ENCODE data around the gene BCL7C. TPM values are rescaled to one million over a fixed set of nuclear protein-coding genes. Genes with fewer than 3 reads are reported as not detected.

The BCL7C gene
- total and polyA plus RNA-seq, 2 of the 13 experiments (the other 11 are each of a cell fraction or from before 2014, with no cell fraction given), result 17.7 to 33.8 TPM

DNA sequence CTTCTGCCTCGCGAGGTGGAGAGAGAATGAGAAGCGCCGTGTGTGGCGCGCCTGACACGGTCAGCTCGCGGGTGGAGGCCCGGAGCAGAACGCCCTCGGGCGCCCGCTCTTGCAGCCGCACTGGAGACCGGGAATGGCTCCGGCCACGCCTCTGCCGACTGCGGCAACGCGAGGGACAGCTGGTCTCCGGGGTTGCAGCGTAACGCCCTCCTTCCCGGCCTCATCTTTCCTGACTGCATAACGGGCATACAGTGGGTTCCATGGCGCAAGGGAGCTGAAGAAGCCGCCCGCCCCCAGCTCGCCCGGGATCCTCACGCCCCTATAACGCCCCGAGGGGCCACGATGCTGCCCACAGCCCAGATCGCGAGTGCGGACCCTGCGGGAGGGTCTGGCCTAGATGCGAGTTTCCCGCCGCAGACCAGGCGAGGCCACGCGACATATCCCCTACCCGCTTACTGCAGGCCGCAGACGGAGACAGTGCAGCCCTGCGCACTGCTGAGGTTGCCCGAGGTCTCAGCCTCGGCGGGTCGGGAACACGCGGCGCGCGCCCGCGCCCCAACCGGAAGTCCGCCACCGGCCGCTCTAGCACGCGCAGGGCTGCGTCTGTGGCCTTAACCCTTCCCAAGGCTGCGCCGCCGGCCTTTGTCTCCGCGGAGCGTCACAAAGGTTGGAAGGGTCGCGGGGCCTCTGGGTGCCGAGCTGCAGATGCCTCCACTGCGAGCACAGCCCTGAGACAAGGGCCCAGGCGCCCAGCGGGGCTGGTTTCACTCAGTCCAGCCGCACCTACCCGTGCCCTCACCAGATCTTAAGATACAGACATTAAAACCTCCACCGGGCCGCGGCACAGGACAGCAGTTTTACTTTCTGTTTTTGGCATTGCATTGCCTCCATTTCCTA lies 18.8 kb downstream of the BCL7C start (continued):
- TF ChIP-seq RBAK (CRISPR knock-in tag; IDR thresholded peaks at IDR 0.05), result peak; percentile 34
- TF ChIP-seq POLR2AphosphoS5 (IDR thresholded peaks at IDR 0.05; ENCODE audit: low read depth, low read length), result peak; percentile 99
- peak; percentile 99 for TF ChIP-seq U2AF1 (optimal IDR thresholded peaks at IDR 0.05; ENCODE audit: low read depth, low read length)
- peak; percentile 91; the same call in 1 of the 2 replicates for TF ChIP-seq ZNF766 (CRISPR knock-in tag; IDR thresholded peaks at IDR 0.05; ENCODE audit: borderline replicate concordance)
- peak; percentile 99 for TF ChIP-seq PHF8 (CRISPR knock-in tag; IDR thresholded peaks at IDR 0.05)
- peak; percentile 99 for TF ChIP-seq SALL2 (CRISPR knock-in tag; IDR thresholded peaks at IDR 0.05)
- TF ChIP-seq, protein P1, sequence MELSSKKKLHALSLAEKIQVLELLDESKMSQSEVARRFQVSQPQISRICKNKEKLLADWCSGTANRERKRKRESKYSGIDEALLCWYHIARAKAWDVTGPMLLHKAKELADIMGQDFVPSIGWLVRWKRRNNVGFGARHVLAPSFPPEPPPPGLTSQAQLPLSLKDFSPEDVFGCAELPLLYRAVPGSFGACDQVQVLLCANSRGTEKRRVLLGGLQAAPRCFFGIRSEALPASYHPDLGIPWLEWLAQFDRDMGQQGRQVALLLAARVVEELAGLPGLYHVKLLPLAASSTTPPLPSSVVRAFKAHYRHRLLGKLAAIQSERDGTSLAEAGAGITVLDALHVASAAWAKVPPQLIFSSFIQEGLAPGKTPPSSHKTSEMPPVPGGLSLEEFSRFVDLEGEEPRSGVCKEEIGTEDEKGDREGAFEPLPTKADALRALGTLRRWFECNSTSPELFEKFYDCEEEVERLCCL (CRISPR knock-in tag; IDR thresholded peaks at IDR 0.05; ENCODE audit: borderline replicate concordance), result peak; percentile 97
- TF ChIP-seq, protein P2, sequence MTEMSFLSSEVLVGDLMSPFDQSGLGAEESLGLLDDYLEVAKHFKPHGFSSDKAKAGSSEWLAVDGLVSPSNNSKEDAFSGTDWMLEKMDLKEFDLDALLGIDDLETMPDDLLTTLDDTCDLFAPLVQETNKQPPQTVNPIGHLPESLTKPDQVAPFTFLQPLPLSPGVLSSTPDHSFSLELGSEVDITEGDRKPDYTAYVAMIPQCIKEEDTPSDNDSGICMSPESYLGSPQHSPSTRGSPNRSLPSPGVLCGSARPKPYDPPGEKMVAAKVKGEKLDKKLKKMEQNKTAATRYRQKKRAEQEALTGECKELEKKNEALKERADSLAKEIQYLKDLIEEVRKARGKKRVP (CRISPR knock-in tag; IDR thresholded peaks at IDR 0.05), result peak in 1 of 2 experiments; percentile 75; a peak in 2 of 4 replicates
- TF ChIP-seq ZBTB7B (CRISPR knock-in tag; IDR thresholded peaks at IDR 0.05), result peak; percentile 94
- TF ChIP-seq, protein P3, sequence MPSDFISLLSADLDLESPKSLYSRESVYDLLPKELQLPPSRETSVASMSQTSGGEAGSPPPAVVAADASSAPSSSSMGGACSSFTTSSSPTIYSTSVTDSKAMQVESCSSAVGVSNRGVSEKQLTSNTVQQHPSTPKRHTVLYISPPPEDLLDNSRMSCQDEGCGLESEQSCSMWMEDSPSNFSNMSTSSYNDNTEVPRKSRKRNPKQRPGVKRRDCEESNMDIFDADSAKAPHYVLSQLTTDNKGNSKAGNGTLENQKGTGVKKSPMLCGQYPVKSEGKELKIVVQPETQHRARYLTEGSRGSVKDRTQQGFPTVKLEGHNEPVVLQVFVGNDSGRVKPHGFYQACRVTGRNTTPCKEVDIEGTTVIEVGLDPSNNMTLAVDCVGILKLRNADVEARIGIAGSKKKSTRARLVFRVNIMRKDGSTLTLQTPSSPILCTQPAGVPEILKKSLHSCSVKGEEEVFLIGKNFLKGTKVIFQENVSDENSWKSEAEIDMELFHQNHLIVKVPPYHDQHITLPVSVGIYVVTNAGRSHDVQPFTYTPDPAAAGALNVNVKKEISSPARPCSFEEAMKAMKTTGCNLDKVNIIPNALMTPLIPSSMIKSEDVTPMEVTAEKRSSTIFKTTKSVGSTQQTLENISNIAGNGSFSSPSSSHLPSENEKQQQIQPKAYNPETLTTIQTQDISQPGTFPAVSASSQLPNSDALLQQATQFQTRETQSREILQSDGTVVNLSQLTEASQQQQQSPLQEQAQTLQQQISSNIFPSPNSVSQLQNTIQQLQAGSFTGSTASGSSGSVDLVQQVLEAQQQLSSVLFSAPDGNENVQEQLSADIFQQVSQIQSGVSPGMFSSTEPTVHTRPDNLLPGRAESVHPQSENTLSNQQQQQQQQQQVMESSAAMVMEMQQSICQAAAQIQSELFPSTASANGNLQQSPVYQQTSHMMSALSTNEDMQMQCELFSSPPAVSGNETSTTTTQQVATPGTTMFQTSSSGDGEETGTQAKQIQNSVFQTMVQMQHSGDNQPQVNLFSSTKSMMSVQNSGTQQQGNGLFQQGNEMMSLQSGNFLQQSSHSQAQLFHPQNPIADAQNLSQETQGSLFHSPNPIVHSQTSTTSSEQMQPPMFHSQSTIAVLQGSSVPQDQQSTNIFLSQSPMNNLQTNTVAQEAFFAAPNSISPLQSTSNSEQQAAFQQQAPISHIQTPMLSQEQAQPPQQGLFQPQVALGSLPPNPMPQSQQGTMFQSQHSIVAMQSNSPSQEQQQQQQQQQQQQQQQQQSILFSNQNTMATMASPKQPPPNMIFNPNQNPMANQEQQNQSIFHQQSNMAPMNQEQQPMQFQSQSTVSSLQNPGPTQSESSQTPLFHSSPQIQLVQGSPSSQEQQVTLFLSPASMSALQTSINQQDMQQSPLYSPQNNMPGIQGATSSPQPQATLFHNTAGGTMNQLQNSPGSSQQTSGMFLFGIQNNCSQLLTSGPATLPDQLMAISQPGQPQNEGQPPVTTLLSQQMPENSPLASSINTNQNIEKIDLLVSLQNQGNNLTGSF (CRISPR knock-in tag; IDR thresholded peaks at IDR 0.05), result peak; percentile 93
- peak; percentile 98 for TF ChIP-seq ZNF670 (CRISPR knock-in tag; IDR thresholded peaks at IDR 0.05; ENCODE audit: borderline replicate concordance)
- TF ChIP-seq ZSCAN21 (CRISPR knock-in tag; IDR thresholded peaks at IDR 0.05; ENCODE audit: borderline replicate concordance), result peak; percentile 98
- TF ChIP-seq NR1H2 (CRISPR knock-in tag; IDR thresholded peaks at IDR 0.05; ENCODE audit: borderline replicate concordance, low read depth), result no peak; the same call in none of the 2 replicates
- TF ChIP-seq CHD2 (IDR thresholded peaks at IDR 0.05; ENCODE audit: low read depth, low read length), result 0 out of 2 replicates have a peak, but pooled peaks have one; percentile 31
- TF ChIP-seq SPEN (CRISPR knock-in tag; IDR thresholded peaks at IDR 0.05; ENCODE audit: low read depth), result peak; percentile 98
- TF ChIP-seq, protein P4, sequence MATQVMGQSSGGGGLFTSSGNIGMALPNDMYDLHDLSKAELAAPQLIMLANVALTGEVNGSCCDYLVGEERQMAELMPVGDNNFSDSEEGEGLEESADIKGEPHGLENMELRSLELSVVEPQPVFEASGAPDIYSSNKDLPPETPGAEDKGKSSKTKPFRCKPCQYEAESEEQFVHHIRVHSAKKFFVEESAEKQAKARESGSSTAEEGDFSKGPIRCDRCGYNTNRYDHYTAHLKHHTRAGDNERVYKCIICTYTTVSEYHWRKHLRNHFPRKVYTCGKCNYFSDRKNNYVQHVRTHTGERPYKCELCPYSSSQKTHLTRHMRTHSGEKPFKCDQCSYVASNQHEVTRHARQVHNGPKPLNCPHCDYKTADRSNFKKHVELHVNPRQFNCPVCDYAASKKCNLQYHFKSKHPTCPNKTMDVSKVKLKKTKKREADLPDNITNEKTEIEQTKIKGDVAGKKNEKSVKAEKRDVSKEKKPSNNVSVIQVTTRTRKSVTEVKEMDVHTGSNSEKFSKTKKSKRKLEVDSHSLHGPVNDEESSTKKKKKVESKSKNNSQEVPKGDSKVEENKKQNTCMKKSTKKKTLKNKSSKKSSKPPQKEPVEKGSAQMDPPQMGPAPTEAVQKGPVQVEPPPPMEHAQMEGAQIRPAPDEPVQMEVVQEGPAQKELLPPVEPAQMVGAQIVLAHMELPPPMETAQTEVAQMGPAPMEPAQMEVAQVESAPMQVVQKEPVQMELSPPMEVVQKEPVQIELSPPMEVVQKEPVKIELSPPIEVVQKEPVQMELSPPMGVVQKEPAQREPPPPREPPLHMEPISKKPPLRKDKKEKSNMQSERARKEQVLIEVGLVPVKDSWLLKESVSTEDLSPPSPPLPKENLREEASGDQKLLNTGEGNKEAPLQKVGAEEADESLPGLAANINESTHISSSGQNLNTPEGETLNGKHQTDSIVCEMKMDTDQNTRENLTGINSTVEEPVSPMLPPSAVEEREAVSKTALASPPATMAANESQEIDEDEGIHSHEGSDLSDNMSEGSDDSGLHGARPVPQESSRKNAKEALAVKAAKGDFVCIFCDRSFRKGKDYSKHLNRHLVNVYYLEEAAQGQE (IDR thresholded peaks at IDR 0.05; ENCODE audit: borderline replicate concordance in 1 of 2, low read depth in 1 of 2, low read length in 2 of 2), result peak in 1 of 2 experiments; percentile 69; a peak in 1 of 4 replicates

All from HepG2 (cell line).